HepG2 (cell line): ENCODE measurements around the gene ARFGAP1. TPM values are rescaled to one million over a fixed set of nuclear protein-coding genes. Genes with fewer than 3 reads are reported as not detected.
A peak's percentile ranks its signal among the peaks of the same experiment; 100 is the strongest.

ENCODE experiments used
- ATAC-seq: fragments of 200-7000 bp; cut with Tn5 transposase; 3 replicates; pipeline ENCODE4 v1.9.1; 2020; ENCODE audit warnings: mild to moderate bottlenecking, moderate library complexity
- BruUV-seq: library from RNA; stranded (reverse); fragments of 400-500 nt; replicated peaks from 2 replicates; lab custom pipeline; 2021; lab: Mats Ljungman, UMichigan
- CTCF ChIA-PET: fragments of 300-600 bp; formaldehyde crosslinking; extraction: SDS; loops from one replicate; lab custom pipeline; 2021; ENCODE audit warnings: low total read pairs, inconsistent platforms, low intra/inter-chr PET ratio; lab: Yijun Ruan, JAX
- POLR2A ChIA-PET: fragments of 350-600 bp; sonication (Branson Sonifier 250); formaldehyde crosslinking; loops from one replicate; lab custom pipeline; 2020; ENCODE audit warnings: antibody characterized with exemption, inconsistent platforms; lab: Yijun Ruan, JAX
- DNase-seq: peaks from one replicate; pipeline ENCODE4 v3.0.0-alpha.2; 2015; ENCODE audit warnings: low spot score
- FAIRE-seq: peaks from 3 replicates; lab custom pipeline; 2011; peaks lifted over from hg19 to GRCh38; lab: Jason Lieb, UNC
- H2AFZ ChIP-seq: one replicate; pipeline ENCODE4 v1.6.1; 2011; ENCODE audit warnings: low read length, inconsistent platforms
- H3K27ac ChIP-seq: fragments of 300-600 bp; 3 replicates; pipeline ENCODE4 v1.8.0; 2011; ENCODE audit warnings: mixed run types, mild to moderate bottlenecking, mixed read lengths, low read length, inconsistent platforms; ENCODE audit not compliant: insufficient read depth; ENCODE audit errors: extremely low read length
- H3K27me3 ChIP-seq, 2 experiments: fragments of 200-600 bp in 1 of 2; 2 replicates in 1 of 2; 3 replicates in 1 of 2; pipeline versions ENCODE4 v1.6.0 to v1.8.0; 2011; ENCODE audit warnings: low read length in 2 of 2, mild to moderate bottlenecking in 2 of 2, moderate library complexity in 2 of 2, inconsistent platforms in 1 of 2; ENCODE audit not compliant: insufficient read depth in 2 of 2, control insufficient read depth in 1 of 2
- H3K36me3 ChIP-seq, 2 experiments: fragments of 200-600 bp in 1 of 2; replicated peaks in 1 of 2; 2 replicates in 1 of 2; 3 replicates in 1 of 2; pipeline versions ENCODE4 v1.5.1 to v1.8.0; 2011; ENCODE audit warnings: low read length in 2 of 2, inconsistent platforms in 1 of 2; ENCODE audit not compliant: insufficient read depth in 2 of 2, control insufficient read depth in 1 of 2
- H3K4me1 ChIP-seq: 2 replicates; pipeline ENCODE4 v1.5.1; 2012; ENCODE audit warnings: low read length, inconsistent platforms; ENCODE audit not compliant: insufficient read depth
- H3K4me2 ChIP-seq: 2 replicates; pipeline ENCODE4 v1.6.0; 2011; ENCODE audit warnings: low read depth, low read length, inconsistent platforms
- H3K4me3 ChIP-seq, 3 experiments: fragments of 200-600 bp in 1 of 3; sonication (generic), shearing (Covaris generic) in 1 of 3; replicated peaks in 1 of 3; 2 replicates each; pipeline ENCODE4 v1.5.1; 2011 to 2016; ENCODE audit warnings: low read length in 3 of 3, inconsistent platforms in 2 of 3, low read depth in 2 of 3, mild to moderate bottlenecking in 2 of 3, control low read depth in 1 of 3, mixed read lengths in 1 of 3; ENCODE audit not compliant: insufficient read depth in 1 of 3
- H3K79me2 ChIP-seq: one replicate; pipeline ENCODE4 v1.6.1; 2011; ENCODE audit warnings: low read length, inconsistent platforms; ENCODE audit not compliant: insufficient read depth
- H3K9ac ChIP-seq: 2 replicates; pipeline ENCODE4 v1.6.0; 2011; ENCODE audit warnings: mild to moderate bottlenecking, low read depth, low read length, inconsistent platforms; ENCODE audit not compliant: insufficient read depth
- H3K9me3 ChIP-seq: 2 replicates; pipeline ENCODE4 v1.5.1; 2012; ENCODE audit warnings: mild to moderate bottlenecking, low read length
- H4K20me1 ChIP-seq: 2 replicates; pipeline ENCODE4 v1.6.0; 2011; ENCODE audit warnings: inconsistent platforms, mild to moderate bottlenecking, low read length, moderate library complexity; ENCODE audit not compliant: insufficient read depth
- ARID3A ChIP-seq: IDR thresholded peaks from 2 replicates; pipeline ENCODE4 v1.6.1; 2012; ENCODE audit warnings: low read depth, low read length, improper control_type of control experiment
- CREM ChIP-seq, 2 experiments: sonication (generic) in 1 of 2; formaldehyde crosslinking in 1 of 2; IDR thresholded peaks; 2 replicates each; pipeline versions ENCODE4 v1.4.0 to v1.6.1; 2016 to 2020; ENCODE audit warnings: antibody characterized with exemption in 1 of 2, mild to moderate bottlenecking in 1 of 2, missing genetic modification reagents in 1 of 2
- E2F5 ChIP-seq: sonication (generic); formaldehyde crosslinking; conservative IDR thresholded peaks from 2 replicates; pipeline ENCODE4 v1.4.0; 2020; ENCODE audit warnings: missing genetic modification reagents
- HNF1B ChIP-seq: sonication (generic); formaldehyde crosslinking; IDR thresholded peaks from 2 replicates; pipeline ENCODE4 v1.5.1; 2020; ENCODE audit warnings: mild to moderate bottlenecking, moderate library complexity, missing genetic modification reagents
- IKZF4 ChIP-seq: sonication (generic); formaldehyde crosslinking; IDR thresholded peaks from 2 replicates; pipeline ENCODE4 v1.5.1; 2020; ENCODE audit warnings: borderline replicate concordance, mild to moderate bottlenecking, low read depth, missing genetic modification reagents; ENCODE audit errors: not compliant biosample characterization
- KLF13 ChIP-seq: sonication (generic); formaldehyde crosslinking; IDR thresholded peaks from 2 replicates; pipeline ENCODE4 v1.4.0; 2020; ENCODE audit warnings: mild to moderate bottlenecking, missing genetic modification reagents
- PITX1 ChIP-seq: sonication (generic); formaldehyde crosslinking; IDR thresholded peaks from 2 replicates; pipeline ENCODE4 v1.5.1; 2020; ENCODE audit warnings: mild to moderate bottlenecking, missing genetic modification reagents
- RAD51 ChIP-seq: fragments of 450-650 bp; IDR thresholded peaks from 2 replicates; pipeline ENCODE4 v1.6.1; 2016; ENCODE audit warnings: borderline replicate concordance
- ZNF562 ChIP-seq: sonication (generic); formaldehyde crosslinking; IDR thresholded peaks from 2 replicates; pipeline ENCODE4 v1.8.0; 2022; ENCODE audit warnings: missing genetic modification reagents, borderline replicate concordance
- ZSCAN22 ChIP-seq: sonication (generic); formaldehyde crosslinking; IDR thresholded peaks from 2 replicates; pipeline ENCODE4 v1.4.0; 2020; ENCODE audit warnings: mild to moderate bottlenecking, missing genetic modification reagents
- WGBS: methylation state at CpG from one replicate; pipeline ENCODE4 v1.1.6; 2017; ENCODE audit warnings: low lambda C conversion rate; 5-methylcytosine and 5-hydroxymethylcytosine counted together
- in situ Hi-C: cut with HindIII; loops from 2 replicates; pipeline ENCODE4 v1.10.0; 2017; ENCODE audit warnings: low pct_unique_long_range_greater_than_20kb; ENCODE audit not compliant: extremely low pct_ligation_motif_present
- intact Hi-C: fragments of 100-400 bp; cut with micrococcal nuclease; formaldehyde crosslinking; loops from one replicate; pipeline ENCODE4 v1.10.0; 2022; ENCODE audit not compliant: unreplicated experiment
- polyA plus RNA-seq, 8 experiments: library from polyadenylated mRNA; depleted of rRNA in 3 of 8; stranded (reverse) in 7 of 8; unstranded in 1 of 8; fragments of >200 nt; fragmentation: Illumina TruSeq in 4 of 8; extraction: Trizol in 4 of 8; gene quantifications; 2 replicates each; pipeline versions ENCODE4 v1.2.1 to v1.2.3, GENCODE V29; 2011 to 2016; ENCODE audit warnings: low read depth in 4 of 8, missing spikeins in 1 of 8, mixed read lengths in 1 of 8; ENCODE audit not compliant: insufficient read depth in 1 of 8
- total RNA-seq, 5 experiments: library from RNA; depleted of rRNA; stranded (reverse); fragments of >200 nt; fragmentation: Illumina TruSeq; extraction: Trizol; gene quantifications; 2 replicates each; pipeline ENCODE4 v1.2.3, GENCODE V29; 2016; ENCODE audit warnings: low read depth in 1 of 5

ARFGAP1 gene
- total and polyA plus RNA-seq, 2 of the 13 experiments (the other 11 are each of a cell fraction or from before 2014, with no cell fraction given): 132 TPM

GRCh38 chr20:63264000-63264399, 8.6 kb upstream of the ARFGAP1 start (continued):
- TF ChIP-seq PITX1 (CRISPR knock-in tag): no peak
- TF ChIP-seq ZSCAN22: no peak
- no peak for TF ChIP-seq E2F5 (CRISPR knock-in tag)
- no peak for TF ChIP-seq RAD51
- TF ChIP-seq IKZF4 (CRISPR knock-in tag): no peak
- TF ChIP-seq CREM (IDR thresholded peaks at IDR 0.05): no peak
- no peak for TF ChIP-seq CREM (CRISPR knock-in tag; IDR thresholded peaks at IDR 0.05)
- no peak for TF ChIP-seq HNF1B (CRISPR knock-in tag)
- no peak for TF ChIP-seq KLF13
- TF ChIP-seq ZNF562: no peak

- FAIRE-seq: peak; percentile 47
- no peaks in the 10 kb centered on the region for H3K9me3 ChIP-seq
- no peaks in the 10 kb centered on the region for H3K36me3 ChIP-seq
- no peak for ATAC-seq
- no peak overlapping the region for H3K4me3 ChIP-seq
- TF ChIP-seq ARID3A: no peak
- H3K27me3 ChIP-seq: peaks cover 24 to 65% of the 10 kb centered on the region in 2 experiments
- no peak overlapping the region for H3K27ac ChIP-seq
- no TSS peak for BruUV-seq
- H3K79me2 ChIP-seq: no peaks in the 10 kb centered on the region
- WGBS: 42% methylated on average over 14 of the region's 14 CpGs
- no peak overlapping the region for H2AFZ ChIP-seq
- H3K4me2 ChIP-seq: no peak overlapping the region
- no peaks in the 10 kb centered on the region for H4K20me1 ChIP-seq
- ChIA-PET POLR2A (no interaction called here), CTCF (no interaction called here)
- no peak for DNase-seq
- peaks cover 57% of the 10 kb centered on the region for H3K4me1 ChIP-seq
- H3K9ac ChIP-seq: no peak overlapping the region
- in situ Hi-C loops: no loop called here
- intact Hi-C loops: no loop called here
These were observed 8.1 kb upstream of the ARFGAP1 start for GRCh38 chr20:63264519-63264918.
